Duodenal mucosa (tissue), 2 donors: ENCODE results near the gene KREMEN2.
"Not testable (repeated sequence)": the region's sequence is repeated elsewhere in the genome, so short reads cannot be mapped to it uniquely, and the experiment has no call there.

Experiments
- H3K27ac ChIP-seq: one replicate; pipeline ENCODE4 v1.7.0; 2013; ENCODE audit warnings: low read depth, low read length
- H3K27me3 ChIP-seq, 2 donors: one replicate each; pipeline ENCODE4 v1.7.0; 2013; ENCODE audit warnings: low read length in 2 of 2, control low read depth in 1 of 2; ENCODE audit not compliant: insufficient read depth in 2 of 2, control insufficient read depth in 1 of 2
- H3K36me3 ChIP-seq, 2 donors: one replicate each; pipeline ENCODE4 v1.7.0; 2013; ENCODE audit warnings: low read length in 2 of 2, control low read depth in 1 of 2; ENCODE audit not compliant: insufficient read depth in 2 of 2, control insufficient read depth in 1 of 2
- H3K4me1 ChIP-seq, 2 donors: one replicate each; pipeline ENCODE4 v1.7.0; 2013; ENCODE audit warnings: low read length in 2 of 2, control low read depth in 1 of 2; ENCODE audit not compliant: insufficient read depth in 2 of 2, control insufficient read depth in 1 of 2
- H3K4me3 ChIP-seq, 2 donors: one replicate each; pipeline ENCODE4 v1.7.0; 2013; ENCODE audit warnings: low read length in 2 of 2, low read depth in 1 of 2
- H3K9ac ChIP-seq, 2 donors: one replicate each; pipeline ENCODE4 v1.7.0; 2013; ENCODE audit warnings: low read length in 2 of 2, low read depth in 1 of 2
- H3K9me3 ChIP-seq, 2 donors: one replicate each; pipeline ENCODE4 v1.7.0; 2013; ENCODE audit warnings: low read length in 2 of 2, control low read depth in 1 of 2; ENCODE audit not compliant: control insufficient read depth in 1 of 2

KREMEN2 gene

GRCh38 chr16:2928796-2929195, 35.3 kb upstream of the KREMEN2 start:
- Histone ChIP-seq H3K36me3 (peaks cover under 1 to 19% of the 10 kb centered on the region in 2 donors), H3K27me3 (no peaks in the 10 kb centered on the region), H3K9ac (no peak overlapping the region), H3K4me3 (no peak overlapping the region), H3K4me1 (peaks cover 0 to 4% of the 10 kb centered on the region in 2 donors), H3K27ac (no peak overlapping the region), H3K9me3 (no peaks in the 10 kb centered on the region)

GRCh38 chr16:2929693-2930092, 34.4 kb upstream of the KREMEN2 start:
- H3K27ac ChIP-seq, result no peak overlapping the region
- no peak overlapping the region for H3K4me3 ChIP-seq
- H3K27me3 ChIP-seq, result no peaks in the 10 kb centered on the region
- H3K36me3 ChIP-seq, result peaks cover 4 to 28% of the 10 kb centered on the region in 2 donors
- peaks cover 0 to 4% of the 10 kb centered on the region in 2 donors for H3K4me1 ChIP-seq
- H3K9me3 ChIP-seq, result no peaks in the 10 kb centered on the region
- no peak overlapping the region for H3K9ac ChIP-seq

- no peaks in the 10 kb centered on the region for H3K9me3 ChIP-seq
- H3K27me3 ChIP-seq, result no peaks in the 10 kb centered on the region
- H3K9ac ChIP-seq, result no peak overlapping the region
- H3K4me1 ChIP-seq, result peaks cover 0 to 4% of the 10 kb centered on the region in 2 donors
- no peak overlapping the region for H3K27ac ChIP-seq
- H3K4me3 ChIP-seq, result no peak overlapping the region
- peaks cover 4 to 28% of the 10 kb centered on the region in 2 donors for H3K36me3 ChIP-seq
Observed at GRCh38 chr16:2930236-2930635, 33.8 kb upstream of the KREMEN2 start.

- not testable (repeated sequence) for H3K9me3 ChIP-seq
Observed at GRCh38 chr16:2931231-2931914, 32.7 kb upstream of the KREMEN2 start.

GRCh38 chr16:2933136-2933535, 30.9 kb upstream of the KREMEN2 start:
- Histone ChIP-seq H3K27me3 (no peaks in the 10 kb centered on the region), H3K27ac (no peak overlapping the region), H3K36me3 (peaks cover 4 to 51% of the 10 kb centered on the region in 2 donors), H3K9me3 (no peaks in the 10 kb centered on the region), H3K4me3 (no peak overlapping the region), H3K9ac (no peak overlapping the region), H3K4me1 (no peaks in the 10 kb centered on the region)

More at GRCh38 chr16:2931231-2931914, 32.7 kb upstream of the KREMEN2 start:
- not testable (repeated sequence) for H3K27me3 ChIP-seq, H3K9ac ChIP-seq, H3K27ac ChIP-seq, H3K4me3 ChIP-seq, H3K4me1 ChIP-seq
- H3K36me3 ChIP-seq, result peaks cover 4 to 34% of the 10 kb centered on the region in 2 donors

GRCh38 chr16:2933701-2934100, 30.4 kb upstream of the KREMEN2 start:
- H3K27ac ChIP-seq, result no peak overlapping the region
- no peaks in the 10 kb centered on the region for H3K9me3 ChIP-seq
- H3K27me3 ChIP-seq, result no peaks in the 10 kb centered on the region
- H3K9ac ChIP-seq, result no peak overlapping the region
- peaks cover 4 to 54% of the 10 kb centered on the region in 2 donors for H3K36me3 ChIP-seq
- H3K4me1 ChIP-seq, result no peaks in the 10 kb centered on the region
- H3K4me3 ChIP-seq, result no peak overlapping the region

- H3K9ac ChIP-seq, result no peak overlapping the region
- no peak overlapping the region for H3K27ac ChIP-seq
- no peaks in the 10 kb centered on the region for H3K9me3 ChIP-seq
- H3K4me3 ChIP-seq, result no peak overlapping the region
- no peaks in the 10 kb centered on the region for H3K27me3 ChIP-seq
- no peaks in the 10 kb centered on the region for H3K4me1 ChIP-seq
- H3K36me3 ChIP-seq, result peaks cover 4 to 62% of the 10 kb centered on the region in 2 donors
Observed at GRCh38 chr16:2934450-2934849, 29.6 kb upstream of the KREMEN2 start.

- H3K4me1 ChIP-seq, result no peaks in the 10 kb centered on the region
- H3K9me3 ChIP-seq, result no peaks in the 10 kb centered on the region
- H3K9ac ChIP-seq, result no peak overlapping the region
- H3K36me3 ChIP-seq, result peaks cover 11 to 69% of the 10 kb centered on the region in 2 donors
- no peaks in the 10 kb centered on the region for H3K27me3 ChIP-seq
- H3K4me3 ChIP-seq, result no peak overlapping the region
- H3K27ac ChIP-seq, result no peak overlapping the region
Observed at GRCh38 chr16:2936436-2937011, 27.6 kb upstream of the KREMEN2 start.

- Histone ChIP-seq H3K4me3 (no peak overlapping the region), H3K9me3 (no peaks in the 10 kb centered on the region), H3K27me3 (no peaks in the 10 kb centered on the region), H3K9ac (no peak overlapping the region), H3K27ac (no peak overlapping the region), H3K4me1 (no peaks in the 10 kb centered on the region), H3K36me3 (peaks cover 11 to 73% of the 10 kb centered on the region in 2 donors)
Observed at GRCh38 chr16:2937170-2937569, 26.9 kb upstream of the KREMEN2 start.

- Histone ChIP-seq H3K4me1 (no peaks in the 10 kb centered on the region), H3K27ac (no peak overlapping the region), H3K4me3 (no peak overlapping the region), H3K27me3 (no peaks in the 10 kb centered on the region), H3K9me3 (no peaks in the 10 kb centered on the region), H3K9ac (no peak overlapping the region), H3K36me3 (peaks cover 11 to 75% of the 10 kb centered on the region in 2 donors)
Observed at GRCh38 chr16:2938206-2938605, 25.9 kb upstream of the KREMEN2 start.
